Loucy (cell line): Measurements from ENCODE around the gene ARSD.

Experiments
- H2AFZ ChIP-seq: fragments of 200-600 bp; sonication (generic); 2 replicates; pipeline ENCODE4 v1.6.0; 2016; ENCODE audit warnings: antibody characterized with exemption, mild to moderate bottlenecking, low read length, moderate library complexity
- H3F3A ChIP-seq: fragments of 200-600 bp; 2 replicates; pipeline ENCODE4 v1.6.0; 2016; ENCODE audit warnings: antibody characterized with exemption, low read depth, mild to moderate bottlenecking
- H3K27me3 ChIP-seq: fragments of 200-600 bp; sonication (generic); 2 replicates; pipeline ENCODE4 v1.6.1; 2014; ENCODE audit warnings: low read length, mild to moderate bottlenecking; ENCODE audit not compliant: insufficient read depth, poor library complexity, severe bottlenecking
- H3K36me3 ChIP-seq: fragments of 200-600 bp; sonication (generic); 2 replicates; pipeline ENCODE4 v1.6.1; 2016; ENCODE audit warnings: low read length; ENCODE audit not compliant: insufficient read depth
- H3K4me1 ChIP-seq: fragments of 200-600 bp; sonication (generic); 2 replicates; pipeline ENCODE4 v1.5.1; 2014; ENCODE audit warnings: low read length, mild to moderate bottlenecking; ENCODE audit not compliant: insufficient read depth, poor library complexity, severe bottlenecking
- H3K4me2 ChIP-seq: fragments of 200-600 bp; sonication (generic); 2 replicates; pipeline ENCODE4 v1.6.0; 2014; ENCODE audit warnings: antibody characterized with exemption, low read length, low read depth, mild to moderate bottlenecking; ENCODE audit not compliant: poor library complexity, severe bottlenecking
- H3K4me3 ChIP-seq: fragments of 200-600 bp; sonication (generic); 2 replicates; pipeline ENCODE4 v1.5.1; 2014; ENCODE audit warnings: low read length, mild to moderate bottlenecking, mixed read lengths; ENCODE audit not compliant: poor library complexity, severe bottlenecking
- H3K79me2 ChIP-seq: fragments of 200-600 bp; sonication (generic); 2 replicates; pipeline ENCODE4 v1.6.1; 2014; ENCODE audit warnings: low read length; ENCODE audit not compliant: insufficient read depth
- H3K9ac ChIP-seq: fragments of 200-600 bp; sonication (generic); 2 replicates; pipeline ENCODE4 v1.6.0; 2014; ENCODE audit warnings: mild to moderate bottlenecking, low read depth, low read length, moderate library complexity; ENCODE audit not compliant: poor library complexity, severe bottlenecking
- H3K9me2 ChIP-seq: fragments of 200-600 bp; sonication (generic); replicated peaks from 2 replicates; pipeline ENCODE4 v1.6.1; 2016; ENCODE audit warnings: low read depth, low read length, mixed read lengths
- H3K9me3 ChIP-seq: fragments of 200-600 bp; sonication (generic); 2 replicates; pipeline ENCODE4 v1.6.1; 2014; ENCODE audit warnings: mild to moderate bottlenecking, antibody characterized with exemption, low read length, low read depth; ENCODE audit not compliant: insufficient read depth
- H4K20me1 ChIP-seq: fragments of 200-600 bp; sonication (generic); 2 replicates; pipeline ENCODE4 v1.6.0; 2014; ENCODE audit warnings: antibody characterized with exemption, low read length, mild to moderate bottlenecking; ENCODE audit not compliant: insufficient read depth, poor library complexity, severe bottlenecking
- CTCF ChIP-seq: fragments of 200-600 bp; sonication (generic); conservative IDR thresholded peaks from 2 replicates; pipeline ENCODE4 v1.5.1; 2014; ENCODE audit warnings: mild to moderate bottlenecking, antibody characterized with exemption, low read length
- EZH2phosphoT487 ChIP-seq: fragments of 200-600 bp; IDR thresholded peaks from 2 replicates; pipeline ENCODE4 v1.6.1; 2018; ENCODE audit warnings: antibody characterized with exemption, mild to moderate bottlenecking, moderate library complexity, borderline replicate concordance

The ARSD gene

DNA sequence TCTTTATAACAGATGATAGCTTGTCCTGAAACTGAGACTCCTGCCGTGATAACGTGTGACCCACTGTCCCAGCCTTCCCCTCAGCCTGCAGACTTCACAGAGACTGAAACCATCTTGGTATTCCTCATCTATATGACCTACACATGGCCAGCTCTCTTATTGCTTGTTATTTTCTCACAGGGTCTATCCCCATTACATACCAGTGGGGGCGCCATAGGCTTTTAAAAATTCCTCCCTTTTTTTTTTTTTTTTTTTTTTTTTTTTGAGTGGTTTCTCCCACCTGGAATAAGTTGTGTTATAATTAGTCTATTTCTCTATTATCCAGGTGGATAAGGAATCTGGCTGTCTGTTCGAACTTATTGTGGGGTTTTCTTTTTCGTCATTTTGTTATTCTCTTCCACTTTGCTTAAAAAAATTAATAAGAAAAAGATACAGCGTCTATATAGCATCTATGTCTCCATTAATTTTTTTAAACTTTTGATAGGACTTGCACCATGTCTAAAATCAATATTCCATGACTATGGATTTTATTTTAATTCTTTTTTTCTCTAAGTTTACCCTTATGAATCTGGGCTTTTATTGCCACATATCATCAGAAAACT lies 53.2 kb downstream of the ARSD start:
- H3K9me2 ChIP-seq, result no peaks in the 10 kb centered on the region
- H4K20me1 ChIP-seq, result no peaks in the 10 kb centered on the region
- H3K36me3 ChIP-seq, result no peaks in the 10 kb centered on the region
- no peak overlapping the region for H3K4me3 ChIP-seq
- no peaks in the 10 kb centered on the region for H3K27me3 ChIP-seq
- no peaks in the 10 kb centered on the region for H3K79me2 ChIP-seq
- TF ChIP-seq CTCF, result peak; percentile 52
- TF ChIP-seq EZH2phosphoT487, result no peak
- H3K4me2 ChIP-seq, result no peak overlapping the region
- H3K9ac ChIP-seq, result no peak overlapping the region
- no peaks in the 10 kb centered on the region for H3F3A ChIP-seq
- H2AFZ ChIP-seq, result no peak overlapping the region
- no peaks in the 10 kb centered on the region for H3K9me3 ChIP-seq
- no peaks in the 10 kb centered on the region for H3K4me1 ChIP-seq

DNA sequence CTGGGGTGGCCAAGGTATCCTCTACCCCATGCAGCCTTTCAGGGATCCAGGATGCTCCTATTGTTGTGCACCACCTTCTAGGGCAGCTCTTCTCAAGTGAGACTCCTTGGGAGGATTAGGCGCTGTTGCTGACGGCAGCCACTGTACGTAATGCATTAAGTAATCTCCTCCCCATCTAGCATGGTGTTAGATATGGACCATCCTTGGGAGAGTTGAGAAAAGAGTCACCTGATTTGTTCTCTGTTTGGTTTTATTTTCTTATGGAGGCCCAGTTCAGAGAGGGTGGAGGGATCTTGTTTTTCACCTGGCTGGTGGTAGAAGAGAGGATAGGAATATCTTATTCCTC lies 54.0 kb downstream of the ARSD start:
- Histone ChIP-seq H3K4me1 (no peaks in the 10 kb centered on the region), H3K4me3 (no peak overlapping the region), H3K27me3 (no peaks in the 10 kb centered on the region), H3K4me2 (no peak overlapping the region), H3F3A (no peaks in the 10 kb centered on the region), H3K9ac (no peak overlapping the region), H2AFZ (no peak overlapping the region), H3K9me2 (no peaks in the 10 kb centered on the region), H3K79me2 (no peaks in the 10 kb centered on the region), H3K9me3 (no peaks in the 10 kb centered on the region), H4K20me1 (no peaks in the 10 kb centered on the region), H3K36me3 (no peaks in the 10 kb centered on the region)
- TF ChIP-seq CTCF, result no peak
- no peak for TF ChIP-seq EZH2phosphoT487

GRCh38 chrX:2874222-2875135 lies 54.7 kb downstream of the ARSD start:
- no peaks in the 10 kb centered on the region for H3K4me1 ChIP-seq
- no peaks in the 10 kb centered on the region for H3K9me3 ChIP-seq
- H2AFZ ChIP-seq, result no peak overlapping the region
- no peaks in the 10 kb centered on the region for H3K27me3 ChIP-seq
- no peaks in the 10 kb centered on the region for H4K20me1 ChIP-seq
- H3K79me2 ChIP-seq, result no peaks in the 10 kb centered on the region
- TF ChIP-seq CTCF (no peak), EZH2phosphoT487 (no peak)
- no peaks in the 10 kb centered on the region for H3K36me3 ChIP-seq
- H3F3A ChIP-seq, result no peaks in the 10 kb centered on the region
- H3K4me3 ChIP-seq, result no peak overlapping the region
- no peaks in the 10 kb centered on the region for H3K9me2 ChIP-seq
- no peak overlapping the region for H3K9ac ChIP-seq
- H3K4me2 ChIP-seq, result no peak overlapping the region
